ENCODE measurements around the gene AP4E1.
"Not testable (repeated sequence)": the region's sequence is repeated elsewhere in the genome, so short reads cannot be mapped to it uniquely, and the experiment has no call there.

Gene AP4E1

GRCh38 chr15:50908209-50909009 lies at the start of gene AP4E1:
AP4E1 (plus strand) TSS chr15:50908683; CDS start chr15:50908779, 96 bp downstream.
- DNase-seq, result peak; percentile 93

DNA sequence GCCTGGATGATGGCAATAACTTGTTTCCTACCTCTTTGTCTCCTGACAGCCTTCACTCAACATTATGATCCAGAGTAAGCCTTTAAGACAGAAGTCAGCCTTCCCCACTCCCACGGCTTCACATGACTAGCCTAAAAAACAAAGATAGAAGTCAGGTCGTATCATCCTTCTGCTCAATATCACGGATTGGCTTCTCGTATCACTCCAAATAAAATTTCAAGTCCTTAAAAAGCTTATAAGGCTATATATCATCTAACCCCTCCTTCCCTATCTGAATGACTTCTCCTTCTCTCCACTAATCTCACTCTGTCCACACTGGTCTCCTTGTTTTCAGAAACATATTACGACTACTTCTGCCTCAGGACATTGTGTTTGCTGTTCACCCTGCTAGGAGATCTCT lies 47.7 kb upstream of the AP4E1 start:
- DNase-seq, result no peak

DNA sequence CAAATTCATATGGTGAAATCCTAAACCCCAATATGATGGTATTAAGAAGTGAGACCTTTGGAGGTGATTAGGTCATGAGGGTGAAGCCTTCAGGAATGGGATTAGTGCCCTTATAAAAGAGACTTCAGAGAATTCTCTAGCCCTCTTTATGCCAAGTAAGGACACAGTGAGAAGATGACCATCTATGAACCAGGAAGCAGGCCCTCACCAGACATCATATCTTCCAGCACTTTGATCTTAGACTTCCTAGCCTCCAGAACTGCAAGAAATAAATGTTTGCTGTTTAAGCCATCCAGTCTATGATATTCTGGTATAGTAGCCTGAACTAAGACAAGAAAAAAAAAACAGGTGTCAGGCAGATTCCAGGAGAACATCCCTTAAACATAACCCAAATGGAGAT lies 45.9 kb upstream of the AP4E1 start:
- DNase-seq, result no peak

- DNase-seq, result no peak
Measured at GRCh38 chr15:50864873-50865272, 43.6 kb upstream of the AP4E1 start.

DNA sequence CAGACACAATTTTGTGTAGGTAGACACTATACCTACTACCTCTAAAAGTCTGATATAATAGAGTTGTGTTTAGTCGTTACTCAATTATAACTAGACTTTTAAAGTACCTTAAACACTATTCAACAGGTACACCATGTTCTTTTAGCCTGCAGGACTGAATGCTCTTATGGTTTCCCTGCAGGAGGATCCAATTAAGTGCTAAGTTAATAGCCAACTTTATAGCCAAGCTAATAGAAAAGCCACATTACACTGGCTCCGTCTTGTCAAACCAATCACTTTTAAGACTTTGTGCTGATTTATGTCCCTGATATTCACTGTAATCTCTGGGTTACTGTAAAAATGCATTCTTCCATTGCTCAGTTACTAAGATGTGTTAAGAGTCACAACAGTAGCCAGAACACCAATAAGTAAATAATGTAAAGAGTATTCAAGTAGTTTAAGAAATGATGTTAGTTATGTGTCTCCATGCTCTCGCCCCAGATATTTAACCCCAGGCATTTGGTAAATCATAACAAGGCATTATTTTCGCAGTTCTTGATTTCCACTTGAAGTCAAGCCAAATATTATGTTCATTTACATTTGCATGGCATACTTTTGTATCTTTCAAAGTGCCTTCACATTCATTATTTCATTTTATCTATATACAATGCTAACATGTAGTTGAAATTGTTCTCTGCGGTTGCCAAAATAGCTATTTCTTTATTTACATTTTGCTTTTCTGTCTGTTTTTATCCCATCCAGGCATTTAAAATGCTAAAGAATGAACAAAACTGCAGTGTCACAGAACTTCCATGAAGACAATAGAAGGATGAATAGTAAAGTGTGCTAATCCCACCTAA lies 42.7 kb upstream of the AP4E1 start:
- no peak for DNase-seq

- no peak for DNase-seq
Measured at GRCh38 chr15:50871832-50872231, 36.7 kb upstream of the AP4E1 start.

DNA sequence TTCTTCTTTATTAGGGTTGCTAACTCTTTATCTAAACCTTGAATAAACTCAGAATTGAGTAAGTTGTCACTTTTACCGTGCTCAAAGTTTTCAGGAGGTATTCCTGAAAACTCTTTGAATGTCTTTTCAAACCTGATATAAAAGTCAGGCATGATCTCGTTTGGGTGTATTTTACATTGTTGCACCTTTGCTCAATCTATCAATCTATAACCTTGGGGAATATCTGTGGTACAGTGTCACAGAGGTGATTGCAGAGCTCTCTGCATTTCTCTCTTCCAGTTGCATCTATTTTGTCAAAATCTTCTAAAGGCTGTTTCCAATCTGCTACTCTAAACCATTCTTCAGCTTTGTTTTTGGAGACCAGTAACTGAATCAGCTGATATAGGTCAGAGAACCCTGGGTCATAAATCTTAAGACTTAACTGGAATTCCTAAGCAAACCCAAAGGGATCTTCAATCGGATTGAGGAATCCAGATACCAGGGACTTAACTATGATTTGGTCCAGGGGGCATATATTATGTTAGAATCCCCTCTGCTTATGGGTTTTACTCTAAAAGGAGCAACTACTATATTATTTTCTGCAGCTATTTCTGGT lies 35.6 kb upstream of the AP4E1 start:
- DNase-seq, result no peak

- no peak for DNase-seq
Measured at GRCh38 chr15:50873935-50874361, 34.5 kb upstream of the AP4E1 start.

GRCh38 chr15:50875238-50875637 lies 33.2 kb upstream of the AP4E1 start:
- not testable (repeated sequence) for DNase-seq

GRCh38 chr15:50876260-50876988 lies 32.1 kb upstream of the AP4E1 start:
- no peak for DNase-seq

DNA sequence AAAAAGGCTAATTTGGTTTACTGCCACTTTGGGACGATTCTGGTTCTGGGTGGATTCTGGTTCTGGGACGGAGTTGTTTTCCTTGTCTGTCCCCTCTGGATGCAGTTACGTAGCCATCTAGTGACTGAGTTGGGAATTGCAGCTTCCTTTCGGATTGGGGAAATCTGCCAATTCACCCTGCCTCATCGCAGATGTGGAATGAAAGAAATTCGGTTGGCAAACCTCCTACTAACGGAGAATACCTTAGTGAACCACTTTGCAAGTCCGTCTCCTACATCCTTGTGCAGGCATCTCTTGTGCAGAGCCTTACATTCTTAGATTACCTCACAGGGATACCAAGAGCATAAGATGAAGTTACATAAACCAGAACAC lies 31.5 kb upstream of the AP4E1 start:
- peak; percentile 74 for DNase-seq

DNA sequence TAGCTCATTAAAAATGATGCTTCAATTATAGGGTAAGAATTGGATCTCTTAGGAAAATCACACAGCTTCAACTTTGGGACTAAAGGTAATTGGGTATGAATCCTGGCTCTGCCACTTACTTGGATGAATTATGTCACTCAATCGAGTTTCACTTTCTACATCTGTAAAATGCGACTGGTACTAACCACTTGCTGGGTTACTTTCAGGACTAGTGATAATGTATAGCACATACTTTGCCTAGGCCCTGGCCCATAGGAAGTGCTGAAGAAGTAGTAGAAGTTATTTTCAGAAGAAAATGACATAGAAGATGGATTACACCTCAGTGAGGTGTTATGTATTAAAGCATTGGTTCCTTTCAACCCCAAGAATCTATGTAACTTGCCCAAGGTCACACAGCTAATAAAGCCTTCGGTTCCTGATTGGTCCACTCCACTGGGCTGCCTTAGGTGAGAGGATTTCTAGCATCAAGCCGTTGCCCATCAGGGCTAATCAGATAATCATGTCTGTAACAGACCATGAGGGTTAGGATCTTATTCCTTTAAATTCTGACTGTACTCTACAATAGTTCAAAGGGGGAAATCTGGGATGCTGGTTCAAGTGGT lies 29.4 kb upstream of the AP4E1 start:
- peak; percentile 36 for DNase-seq

DNA sequence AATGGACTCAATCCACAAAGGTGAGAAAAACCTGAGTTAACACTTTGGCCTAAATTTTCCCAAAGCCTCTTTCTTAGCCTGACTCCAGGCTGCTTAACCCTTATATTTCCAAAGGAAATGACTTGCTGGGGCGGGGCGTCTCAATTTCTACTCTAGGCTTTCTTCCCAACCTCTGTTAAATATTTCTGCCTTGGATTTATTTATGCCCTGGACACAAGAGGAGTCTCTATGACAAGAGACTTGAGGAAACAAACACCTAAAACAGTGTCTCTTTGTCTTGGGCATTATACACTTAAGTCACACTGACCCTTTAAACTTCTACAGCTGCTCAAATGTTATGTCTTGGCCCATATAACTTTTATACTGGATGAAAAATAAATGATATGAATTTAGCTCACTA lies 28.3 kb upstream of the AP4E1 start:
- no peak for DNase-seq

GRCh38 chr15:50880651-50881114 lies 27.8 kb upstream of the AP4E1 start:
- DNase-seq, result no peak

GRCh38 chr15:50881121-50882048 lies 27.1 kb upstream of the AP4E1 start:
- DNase-seq, result no peak

- DNase-seq, result peak; percentile 29
Measured at GRCh38 chr15:50883903-50884302, 24.6 kb upstream of the AP4E1 start.

GRCh38 chr15:50884540-50884939 lies 23.9 kb upstream of the AP4E1 start:
- DNase-seq, result no peak

- DNase-seq, result no peak
Measured at GRCh38 chr15:50886139-50886467, 22.4 kb upstream of the AP4E1 start.

DNA sequence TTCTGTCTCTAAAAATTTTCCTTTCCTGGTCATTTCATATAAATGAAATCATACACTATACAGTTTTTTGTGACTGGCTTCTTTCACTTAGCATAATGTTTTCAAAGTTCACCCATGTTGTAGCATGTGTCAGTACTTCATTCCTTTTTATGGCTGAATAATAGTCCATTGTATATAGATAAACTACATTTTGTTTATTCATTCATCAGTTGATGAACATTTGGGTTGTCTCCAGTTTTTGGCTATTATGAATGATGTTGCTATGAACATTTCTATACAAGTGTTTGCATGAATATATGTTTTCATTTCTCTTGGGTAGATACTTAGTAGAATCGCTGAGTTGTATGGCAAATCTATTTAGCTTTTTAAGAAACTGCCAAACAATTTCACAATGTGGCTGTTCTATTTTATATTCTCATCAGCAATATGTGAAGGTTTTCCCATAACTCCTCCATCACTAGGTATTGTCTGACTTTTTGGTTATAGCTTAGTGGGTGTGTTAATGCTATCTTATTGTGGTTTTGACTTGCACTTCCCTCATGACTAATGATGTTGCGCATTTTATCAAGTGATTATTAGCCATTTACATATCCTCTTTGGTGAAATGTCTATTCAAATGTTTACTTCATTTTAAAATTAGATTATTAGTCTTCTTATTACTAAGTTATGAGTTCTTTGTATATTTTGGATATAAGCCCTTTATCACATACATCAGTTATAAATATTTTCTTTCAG lies 21.7 kb upstream of the AP4E1 start:
- DNase-seq, result no peak

GRCh38 chr15:50888054-50888453 lies 20.4 kb upstream of the AP4E1 start:
- DNase-seq, result no peak

DNA sequence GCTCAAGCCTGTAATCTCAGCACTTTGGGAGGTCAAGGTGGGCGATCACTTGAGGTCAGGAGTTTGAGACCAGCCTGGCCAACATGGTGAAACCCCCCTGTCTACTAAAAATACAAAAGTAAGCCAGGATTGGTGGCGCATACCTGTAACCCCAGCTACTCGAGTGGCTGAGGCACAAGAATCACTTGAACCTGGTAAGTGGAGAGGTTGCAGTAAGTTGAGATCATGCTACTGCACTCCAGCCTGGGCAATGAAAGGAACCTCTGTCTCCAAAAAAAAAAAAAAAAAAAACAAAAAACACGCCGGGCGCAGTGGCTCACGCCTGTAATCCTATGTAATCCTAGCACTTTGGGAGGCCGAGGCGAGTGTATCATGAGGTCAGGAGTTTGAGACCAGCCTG lies 18.9 kb upstream of the AP4E1 start:
- DNase-seq, result no peak

Data from stimulated activated CD4-positive, alpha-beta T cell treated with anti-CD3 and anti-CD28 coated beads, Interleukin-15, amount 100 ng/mL, for 24 hours (primary cell).